NCI-H446 (cell line): Measurements from ENCODE around the gene SDC4.

Experiments used
- DNase-seq, 2 experiments: peaks; one replicate each; lab custom pipeline; 2025; lab: John Stamatoyannopoulos, UW

Gene SDC4

GRCh38 chr20:45297786-45298497 lies 50.3 kb downstream of the SDC4 start:
- DNase-seq, result no peak

- DNase-seq, result no peak
These were observed 53.6 kb downstream of the SDC4 start for GRCh38 chr20:45294659-45295058.

- DNase-seq, result no peak
These were observed 54.2 kb downstream of the SDC4 start for GRCh38 chr20:45294003-45294368.

GRCh38 chr20:45293041-45294002 lies 54.9 kb downstream of the SDC4 start:
- DNase-seq, result peak; percentile 84 to 87

GRCh38 chr20:45292343-45292742 lies 55.9 kb downstream of the SDC4 start:
- DNase-seq, result no peak

GRCh38 chr20:45291526-45291925 lies 56.7 kb downstream of the SDC4 start:
- DNase-seq, result no peak

GRCh38 chr20:45290677-45291355 lies 57.4 kb downstream of the SDC4 start:
- peak; percentile 89 to 96 for DNase-seq

GRCh38 chr20:45289942-45290676 lies 58.1 kb downstream of the SDC4 start:
- no peak for DNase-seq

- DNase-seq, result no peak
These were observed 59.4 kb downstream of the SDC4 start for GRCh38 chr20:45288860-45289259.

GRCh38 chr20:45288376-45288775 lies 59.8 kb downstream of the SDC4 start:
- DNase-seq, result no peak

- DNase-seq, result no peak
These were observed 64.6 kb downstream of the SDC4 start for GRCh38 chr20:45283551-45284057.

- DNase-seq, result no peak
These were observed 65.3 kb downstream of the SDC4 start for GRCh38 chr20:45282700-45283550.

- no peak for DNase-seq
These were observed 68.2 kb downstream of the SDC4 start for GRCh38 chr20:45279992-45280391.

GRCh38 chr20:45275338-45275737 lies 72.9 kb downstream of the SDC4 start:
- no peak for DNase-seq
